ENCODE results near the gene ANKS1B.

ANKS1B gene

DNA sequence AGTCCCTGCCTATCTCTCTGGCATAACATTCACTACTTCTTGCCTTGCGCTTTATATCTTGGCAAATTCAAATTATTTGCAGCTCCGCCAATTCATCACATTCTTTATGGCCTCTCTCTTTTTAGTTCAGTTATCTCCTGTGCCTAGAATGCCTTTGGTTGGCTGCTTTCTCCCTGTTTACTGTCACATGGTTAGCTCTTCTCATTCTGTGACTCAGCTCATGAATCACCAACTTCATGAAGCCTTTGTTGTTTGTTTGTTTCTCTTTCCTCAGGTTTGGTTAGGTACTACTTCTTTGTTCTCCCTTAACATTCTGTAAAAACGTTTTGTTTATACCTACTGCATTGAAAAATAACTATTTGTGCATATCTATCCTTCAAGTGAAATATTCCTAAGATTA is 713.7 kb downstream of the ANKS1B start:
- DNase-seq (ENCODE audit: extremely low spot score), result no peak
- TF ChIP-seq, protein P1, sequence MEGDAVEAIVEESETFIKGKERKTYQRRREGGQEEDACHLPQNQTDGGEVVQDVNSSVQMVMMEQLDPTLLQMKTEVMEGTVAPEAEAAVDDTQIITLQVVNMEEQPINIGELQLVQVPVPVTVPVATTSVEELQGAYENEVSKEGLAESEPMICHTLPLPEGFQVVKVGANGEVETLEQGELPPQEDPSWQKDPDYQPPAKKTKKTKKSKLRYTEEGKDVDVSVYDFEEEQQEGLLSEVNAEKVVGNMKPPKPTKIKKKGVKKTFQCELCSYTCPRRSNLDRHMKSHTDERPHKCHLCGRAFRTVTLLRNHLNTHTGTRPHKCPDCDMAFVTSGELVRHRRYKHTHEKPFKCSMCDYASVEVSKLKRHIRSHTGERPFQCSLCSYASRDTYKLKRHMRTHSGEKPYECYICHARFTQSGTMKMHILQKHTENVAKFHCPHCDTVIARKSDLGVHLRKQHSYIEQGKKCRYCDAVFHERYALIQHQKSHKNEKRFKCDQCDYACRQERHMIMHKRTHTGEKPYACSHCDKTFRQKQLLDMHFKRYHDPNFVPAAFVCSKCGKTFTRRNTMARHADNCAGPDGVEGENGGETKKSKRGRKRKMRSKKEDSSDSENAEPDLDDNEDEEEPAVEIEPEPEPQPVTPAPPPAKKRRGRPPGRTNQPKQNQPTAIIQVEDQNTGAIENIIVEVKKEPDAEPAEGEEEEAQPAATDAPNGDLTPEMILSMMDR (IDR thresholded peaks at IDR 0.05; ENCODE audit: control extremely low read depth, extremely low read depth, low read depth, missing control alignments), result no peak
- ChIA-PET CTCF (no interaction called here), POLR2A (no interaction called here)

DNA sequence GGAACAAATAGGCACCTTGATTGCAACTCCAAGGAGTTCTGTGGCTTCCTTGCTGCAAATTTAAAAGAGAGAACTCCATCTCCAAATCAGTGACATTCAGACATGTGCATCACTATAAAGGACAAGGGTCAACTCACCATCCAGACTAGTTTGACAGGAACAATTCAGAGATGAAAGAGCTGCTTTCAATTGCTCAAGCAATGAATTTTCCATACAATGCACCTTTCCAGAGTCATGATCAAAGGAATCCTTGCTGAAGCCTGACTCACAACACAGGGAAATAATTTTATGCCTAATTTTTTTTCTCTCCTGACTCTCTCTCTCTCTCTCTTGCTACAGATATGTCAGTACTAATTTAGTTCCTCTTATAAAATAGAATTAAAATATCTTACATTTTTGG is 717.7 kb downstream of the ANKS1B start:
- TF ChIP-seq, protein P1 (IDR thresholded peaks at IDR 0.05; ENCODE audit: control extremely low read depth, extremely low read depth, low read depth, missing control alignments), result no peak
- CTCF ChIA-PET, result no interaction called here

DNA sequence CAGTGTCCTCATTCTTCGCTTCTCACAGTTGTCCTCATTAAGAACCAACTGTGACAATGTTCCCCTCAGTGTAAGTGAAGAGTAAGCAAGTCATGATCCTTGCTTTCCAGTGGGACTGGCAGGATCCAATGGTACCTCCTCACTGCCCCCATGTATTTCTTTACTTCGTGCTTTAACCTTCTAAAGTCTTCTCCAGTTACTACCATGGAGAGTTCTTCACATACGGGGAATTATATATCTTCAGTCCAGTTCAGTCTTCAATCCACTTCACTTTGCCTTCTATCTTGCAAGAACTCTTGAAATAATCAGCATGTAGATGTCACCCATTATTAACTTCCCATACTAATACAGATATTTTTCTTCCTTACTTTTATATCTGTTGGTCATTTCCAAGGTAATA is 719.1 kb downstream of the ANKS1B start:
- TF ChIP-seq, protein P1 (IDR thresholded peaks at IDR 0.05; ENCODE audit: control extremely low read depth, extremely low read depth, low read depth, missing control alignments), result no peak
- POLR2A ChIA-PET, result no interaction called here
- no peak for DNase-seq (ENCODE audit: extremely low spot score)
- CTCF ChIA-PET, result no interaction called here

More for the DNA sequence above, 717.7 kb downstream of the ANKS1B start:
- POLR2A ChIA-PET, result no interaction called here
- no peak for DNase-seq (ENCODE audit: extremely low spot score)

DNA sequence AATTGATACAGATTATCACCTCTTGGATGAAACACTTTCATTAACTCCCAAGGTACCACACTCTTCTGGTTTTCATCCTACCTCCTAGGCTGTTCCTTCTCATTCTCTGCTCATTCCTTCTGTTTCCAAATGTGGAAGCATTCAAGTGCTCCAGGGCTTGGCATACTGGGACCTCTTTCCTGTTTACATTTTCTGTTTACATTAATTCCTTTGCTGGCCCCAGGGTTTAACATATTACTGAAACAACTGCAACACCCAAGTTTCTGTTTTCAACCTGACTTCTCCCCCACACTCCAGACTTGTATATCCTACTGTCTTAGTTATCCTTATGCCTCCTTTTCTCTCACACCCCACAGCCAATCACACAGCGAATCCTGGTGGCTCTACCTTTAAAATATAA is 723.5 kb downstream of the ANKS1B start:
- CTCF ChIA-PET, result no interaction called here
- TF ChIP-seq, protein P1 (IDR thresholded peaks at IDR 0.05; ENCODE audit: control extremely low read depth, extremely low read depth, low read depth, missing control alignments), result no peak
- no peak for DNase-seq (ENCODE audit: extremely low spot score)
- POLR2A ChIA-PET, result no interaction called here

DNA sequence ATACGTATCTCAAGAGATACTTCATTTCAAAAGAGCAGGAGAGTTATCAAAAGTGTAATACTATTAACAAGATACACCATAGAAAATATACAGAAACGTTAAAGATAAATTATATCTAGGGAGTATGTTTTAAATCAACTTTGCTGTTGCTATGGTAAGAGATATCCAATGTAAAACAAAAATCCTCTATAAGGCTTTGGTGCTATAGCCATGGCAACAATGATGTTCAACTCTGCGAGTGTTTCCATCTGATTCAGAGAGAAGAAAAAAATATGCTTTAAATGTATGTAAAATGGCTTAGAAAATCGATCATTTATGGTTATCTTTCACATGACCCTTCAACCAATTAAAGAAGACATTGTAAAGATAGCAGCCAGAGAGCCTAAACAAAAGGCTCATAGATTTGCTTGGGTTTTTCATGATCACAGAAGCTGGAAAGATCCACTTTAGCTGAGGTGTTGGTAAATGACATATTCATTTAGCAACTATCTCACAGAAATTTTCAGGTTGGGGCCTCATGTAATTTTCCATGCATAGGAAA is 724.2 kb downstream of the ANKS1B start:
- DNase-seq (ENCODE audit: extremely low spot score), result no peak
- TF ChIP-seq, protein P1 (IDR thresholded peaks at IDR 0.05; ENCODE audit: control extremely low read depth, extremely low read depth, low read depth, missing control alignments), result no peak
- ChIA-PET POLR2A (no interaction called here), CTCF (no interaction called here)

DNA sequence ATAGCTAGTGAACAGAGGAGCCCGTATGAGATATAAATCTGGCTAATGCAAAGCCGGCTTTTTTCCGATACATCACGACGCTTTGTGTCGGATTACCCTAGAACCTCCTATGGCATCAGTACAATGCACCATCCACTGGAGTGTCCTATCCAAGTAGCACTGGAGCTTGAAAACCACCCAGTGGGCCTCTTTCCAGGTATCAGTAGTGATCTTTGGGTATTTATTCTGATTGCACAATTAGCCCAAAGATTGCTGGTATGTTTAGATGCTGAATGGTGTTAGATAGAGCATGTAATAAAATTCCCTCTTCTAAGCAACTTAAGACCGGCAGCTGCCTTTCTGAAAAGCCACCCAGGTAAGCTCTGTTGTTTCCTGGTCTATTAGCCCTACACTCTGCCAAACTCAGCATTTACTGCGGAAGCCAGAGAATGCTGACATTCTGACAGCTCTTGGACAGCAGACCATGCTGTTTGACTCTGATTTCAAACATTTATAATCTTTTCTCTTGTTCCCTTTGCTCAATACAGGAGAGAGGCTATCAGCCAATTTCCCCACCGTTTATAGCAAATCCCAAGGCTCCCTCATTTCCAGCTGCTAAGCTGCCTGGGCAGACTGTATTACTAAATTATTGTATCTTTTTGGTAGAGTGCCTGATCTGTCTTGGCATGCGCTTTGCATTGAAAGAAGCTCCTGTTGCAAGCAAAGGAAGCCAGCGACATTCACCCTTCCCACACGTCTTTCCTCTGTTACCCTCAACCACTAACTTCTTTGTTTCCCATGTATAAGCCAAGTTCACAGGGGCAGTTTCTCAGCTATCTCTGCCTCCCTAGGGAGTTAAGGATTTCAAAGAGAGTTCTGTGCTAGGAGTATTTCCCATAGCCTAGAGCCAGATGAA is 725.4 kb downstream of the ANKS1B start:
- POLR2A ChIA-PET, result no interaction called here
- CTCF ChIA-PET, result interaction anchor here (1.5 kb wide), 1 partner anchor 11 kb away, joined by 4 read pairs; no protein-coding TSS in a partner anchor
- TF ChIP-seq, protein P1 (IDR thresholded peaks at IDR 0.05; ENCODE audit: control extremely low read depth, extremely low read depth, low read depth, missing control alignments), result no peak
- DNase-seq (ENCODE audit: extremely low spot score), result no peak

Data from GM10248 (cell line).